SK-N-SH (cell line): ENCODE measurements around the gene MYH6. TPM values are rescaled to one million over a fixed set of nuclear protein-coding genes. Genes with fewer than 3 reads are reported as not detected.

Experiments used
- CTCF ChIA-PET: fragments of 300-600, 350-600 bp; formaldehyde crosslinking; extraction: SDS; loops from one replicate; lab custom pipeline; 2021; lab: Yijun Ruan, JAX
- POLR2A ChIA-PET: fragments of 350-600 bp; sonication (Branson Sonifier 250); formaldehyde crosslinking; extraction: SDS; loops from one replicate; lab custom pipeline; 2020; ENCODE audit warnings: antibody characterized with exemption, inconsistent platforms; lab: Yijun Ruan, JAX
- DNase-seq: peaks from one replicate; pipeline ENCODE4 v3.0.0; 2012
- H2AFZ ChIP-seq: fragments of 200-600 bp; sonication (generic); 2 replicates; pipeline ENCODE4 v1.8.1; 2016; ENCODE audit warnings: antibody characterized with exemption, mild to moderate bottlenecking, low read depth
- H3F3A ChIP-seq: fragments of 200-600 bp; sonication (generic); replicated peaks from 2 replicates; pipeline ENCODE3; 2016; ENCODE audit warnings: antibody characterized with exemption, mild to moderate bottlenecking; ENCODE audit not compliant: insufficient read depth
- H3K27ac ChIP-seq, 2 experiments: fragments of 200-500 bp in 1 of 2; fragments of 200-600 bp in 1 of 2; sonication (Bioruptor generic) in 1 of 2; sonication (generic), shearing (Covaris generic) in 1 of 2; 2 replicates each; pipeline versions ENCODE4 v1.5.1 to v1.6.1; 2014 to 2016; ENCODE audit warnings: low read depth in 2 of 2, inconsistent platforms in 1 of 2, low read length in 1 of 2, mild to moderate bottlenecking in 1 of 2, mixed read lengths in 1 of 2
- H3K27me3 ChIP-seq: fragments of 200-600 bp; sonication (generic), shearing (Covaris generic); 2 replicates; pipeline ENCODE4 v1.6.1; 2016; ENCODE audit warnings: mixed run types; ENCODE audit not compliant: insufficient read depth
- H3K36me3 ChIP-seq, 2 experiments: fragments of 200-500 bp in 1 of 2; fragments of 200-600 bp in 1 of 2; sonication (Bioruptor generic) in 1 of 2; sonication (generic) in 1 of 2; replicated peaks in 1 of 2; 2 replicates each; pipeline versions ENCODE3 to v1.5.1; 2014 to 2016; ENCODE audit warnings: low read length in 1 of 2, mild to moderate bottlenecking in 1 of 2; ENCODE audit not compliant: insufficient read depth in 2 of 2, control insufficient read depth in 1 of 2
- H3K4me1 ChIP-seq, 2 experiments: fragments of 200-500 bp in 1 of 2; fragments of 200-600 bp in 1 of 2; sonication (Bioruptor generic) in 1 of 2; sonication (generic), shearing (Covaris generic) in 1 of 2; 2 replicates each; pipeline versions ENCODE4 v1.5.1 to v1.6.1; 2014 to 2016; ENCODE audit warnings: low read depth in 1 of 2, low read length in 1 of 2, mixed run types in 1 of 2; ENCODE audit not compliant: insufficient read depth in 2 of 2, control insufficient read depth in 1 of 2
- H3K4me2 ChIP-seq: fragments of 200-600 bp; sonication (generic), shearing (Covaris generic); 2 replicates; pipeline ENCODE4 v1.6.1; 2017; ENCODE audit warnings: mixed run types
- H3K4me3 ChIP-seq, 2 experiments: fragments of 200-500 bp in 1 of 2; fragments of 200-600 bp in 1 of 2; sonication (Bioruptor generic) in 1 of 2; sonication (generic), shearing (Covaris generic) in 1 of 2; 2 replicates each; pipeline versions ENCODE4 v1.5.1 to v1.8.1; 2014 to 2016; ENCODE audit warnings: low read depth in 2 of 2, inconsistent platforms in 1 of 2, low read length in 1 of 2, mild to moderate bottlenecking in 1 of 2, mixed read lengths in 1 of 2, moderate library complexity in 1 of 2
- H3K79me2 ChIP-seq: fragments of 200-600 bp; sonication (generic); 2 replicates; pipeline ENCODE4 v1.8.1; 2017; ENCODE audit warnings: mild to moderate bottlenecking; ENCODE audit not compliant: insufficient read depth
- H3K9ac ChIP-seq: fragments of 200-600 bp; sonication (generic); 2 replicates; pipeline ENCODE4 v1.6.1; 2017; ENCODE audit warnings: mixed run types
- H3K9me2 ChIP-seq: fragments of 200-600 bp; sonication (generic); 2 replicates; pipeline ENCODE4 v1.6.1; 2017; ENCODE audit warnings: mixed run types
- H3K9me3 ChIP-seq: fragments of 200-600 bp; sonication (generic); 2 replicates; pipeline ENCODE4 v1.6.1; 2017; ENCODE audit warnings: mixed run types, mild to moderate bottlenecking, moderate library complexity
- H4K20me1 ChIP-seq: fragments of 200-600 bp; sonication (generic); 2 replicates; pipeline ENCODE4 v1.6.1; 2017; ENCODE audit warnings: mild to moderate bottlenecking, mixed run types; ENCODE audit not compliant: insufficient read depth
- CHD2 ChIP-seq: fragments of 150-350 bp; IDR thresholded peaks from 2 replicates; pipeline ENCODE4 v1.6.1; 2018; ENCODE audit warnings: low read length; ENCODE audit not compliant: partially characterized antibody
- EP300 ChIP-seq, 2 experiments: IDR thresholded peaks; 2 replicates each; pipeline versions ENCODE4 v1.4.0 to v1.6.1; 2012; ENCODE audit warnings: borderline replicate concordance in 1 of 2, low read depth in 1 of 2, low read length in 1 of 2
- GABPA ChIP-seq: IDR thresholded peaks from 2 replicates; pipeline ENCODE4 v1.4.0; 2012; ENCODE audit warnings: low read depth, mild to moderate bottlenecking
- IRF3 ChIP-seq: fragments of 150-350 bp; IDR thresholded peaks from 2 replicates; pipeline ENCODE4 v1.6.1; 2016; ENCODE audit warnings: mild to moderate bottlenecking, low read depth, low read length
- MEF2A ChIP-seq: IDR thresholded peaks from 2 replicates; pipeline ENCODE4 v1.4.0; 2012; ENCODE audit warnings: low read depth, borderline replicate concordance
- REST ChIP-seq: IDR thresholded peaks from 2 replicates; pipeline ENCODE4 v1.6.1; 2012; ENCODE audit warnings: mild to moderate bottlenecking, low read depth, low read length, moderate library complexity
- RXRA ChIP-seq: IDR thresholded peaks from 2 replicates; pipeline ENCODE4 v1.4.0; 2012; ENCODE audit warnings: low read depth, mild to moderate bottlenecking, borderline replicate concordance
- TAF1 ChIP-seq: IDR thresholded peaks from 2 replicates; pipeline ENCODE4 v1.6.1; 2012; ENCODE audit warnings: low read depth, mild to moderate bottlenecking, low read length, moderate library complexity, borderline replicate concordance
- YY1 ChIP-seq: IDR thresholded peaks from 2 replicates; pipeline ENCODE4 v1.4.0; 2012; ENCODE audit warnings: low read depth, mild to moderate bottlenecking
- WGBS: methylation state at CpG from one replicate; pipeline ENCODE4 v1.1.6; 2017; ENCODE audit warnings: low lambda C conversion rate; 5-methylcytosine and 5-hydroxymethylcytosine counted together
- polyA plus RNA-seq, 3 experiments: library from polyadenylated mRNA; depleted of rRNA; stranded (reverse); fragments of >200 nt; gene quantifications; 2 replicates each; pipeline ENCODE4 v1.2.3, GENCODE V29; 2012
- TF ChIP-seq, protein P1 (sequence below): IDR thresholded peaks from 2 replicates; pipeline ENCODE4; 2012
- TF ChIP-seq, protein P2 (sequence below): fragments of 150-350 bp; IDR thresholded peaks from 2 replicates; pipeline ENCODE4 v1.6.1; 2017; ENCODE audit warnings: antibody characterized with exemption, low read length, low read depth, borderline replicate concordance

Gene MYH6
- polyA plus RNA-seq, 1 of the 3 experiments (the other 2 are of a cell fraction) = not detected

DNA sequence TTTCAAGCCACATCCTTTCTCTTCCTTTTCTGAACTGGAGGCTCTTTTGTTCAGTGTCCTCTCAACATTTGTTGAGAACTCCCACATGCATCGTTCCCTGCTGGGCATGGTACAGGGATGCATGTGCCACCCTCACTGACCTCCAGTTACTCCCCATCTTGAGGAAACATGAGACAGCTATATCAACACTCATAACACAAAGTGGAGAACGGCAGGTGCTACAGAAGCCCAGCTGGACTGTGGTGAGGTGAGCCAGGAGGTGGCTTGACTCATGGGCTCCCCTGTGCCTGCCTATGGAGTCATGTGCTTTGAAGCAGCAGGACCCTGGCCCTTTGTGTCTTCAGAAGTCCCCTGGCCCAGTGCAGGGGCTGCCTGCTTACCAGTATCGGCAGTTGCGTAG lies 9.7 kb downstream of the MYH6 start:
- POLR2A ChIA-PET = no interaction called here
- peaks cover 23% of the 10 kb centered on the region; the same call in 1 of the 2 replicates for H3K27me3 ChIP-seq
- TF ChIP-seq CHD2 = no peak
- no peak for TF ChIP-seq RXRA
- TF ChIP-seq YY1 = no peak
- TF ChIP-seq IRF3 = no peak
- TF ChIP-seq MEF2A = no peak
- TF ChIP-seq GABPA = no peak
- TF ChIP-seq, protein P1, sequence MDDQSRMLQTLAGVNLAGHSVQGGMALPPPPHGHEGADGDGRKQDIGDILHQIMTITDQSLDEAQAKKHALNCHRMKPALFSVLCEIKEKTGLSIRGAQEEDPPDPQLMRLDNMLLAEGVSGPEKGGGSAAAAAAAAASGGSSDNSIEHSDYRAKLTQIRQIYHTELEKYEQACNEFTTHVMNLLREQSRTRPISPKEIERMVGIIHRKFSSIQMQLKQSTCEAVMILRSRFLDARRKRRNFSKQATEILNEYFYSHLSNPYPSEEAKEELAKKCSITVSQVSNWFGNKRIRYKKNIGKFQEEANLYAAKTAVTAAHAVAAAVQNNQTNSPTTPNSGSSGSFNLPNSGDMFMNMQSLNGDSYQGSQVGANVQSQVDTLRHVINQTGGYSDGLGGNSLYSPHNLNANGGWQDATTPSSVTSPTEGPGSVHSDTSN = no peak
- TF ChIP-seq TAF1 = no peak
- TF ChIP-seq, protein P2, sequence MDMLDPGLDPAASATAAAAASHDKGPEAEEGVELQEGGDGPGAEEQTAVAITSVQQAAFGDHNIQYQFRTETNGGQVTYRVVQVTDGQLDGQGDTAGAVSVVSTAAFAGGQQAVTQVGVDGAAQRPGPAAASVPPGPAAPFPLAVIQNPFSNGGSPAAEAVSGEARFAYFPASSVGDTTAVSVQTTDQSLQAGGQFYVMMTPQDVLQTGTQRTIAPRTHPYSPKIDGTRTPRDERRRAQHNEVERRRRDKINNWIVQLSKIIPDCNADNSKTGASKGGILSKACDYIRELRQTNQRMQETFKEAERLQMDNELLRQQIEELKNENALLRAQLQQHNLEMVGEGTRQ = no peak
- no peak for TF ChIP-seq REST
- no peak for TF ChIP-seq EP300 (IDR thresholded peaks at IDR 0.05; ENCODE audit: borderline replicate concordance in 1 of 2, low read depth in 1 of 2, low read length in 1 of 2)

More for the DNA sequence above, 9.7 kb downstream of the MYH6 start:
- H3K79me2 ChIP-seq = no peaks in the 10 kb centered on the region
- no peak overlapping the region for H3K27ac ChIP-seq
- H3K4me1 ChIP-seq = no peaks in the 10 kb centered on the region; a peak in 1 of 4 replicates
- H4K20me1 ChIP-seq = no peaks in the 10 kb centered on the region
- no peak overlapping the region for H2AFZ ChIP-seq
- no peak overlapping the region for H3K9ac ChIP-seq
- H3K36me3 ChIP-seq = no peaks in the 10 kb centered on the region
- H3K9me3 ChIP-seq = no peaks in the 10 kb centered on the region
- H3F3A ChIP-seq = no peaks in the 10 kb centered on the region
- WGBS = 54% methylated on average over 4 of the region's 4 CpGs
- H3K4me2 ChIP-seq = no peak overlapping the region
- DNase-seq = no peak
- no peaks in the 10 kb centered on the region for H3K9me2 ChIP-seq
- H3K4me3 ChIP-seq = no peak overlapping the region
- CTCF ChIA-PET = interaction anchor here (1.0 to 1.4 kb wide), 3 partner anchors 18 to 212 kb away, joined by 3 to 5 read pairs (median 4); no protein-coding TSS in a partner anchor
